HG03196 (cell line): Measurements from ENCODE around the gene TMIGD1.

Source experiments
- ATAC-seq: cut with Tn5 transposase; IDR thresholded peaks from one replicate; pipeline ENCODE4 v1.9.1; 2021; ENCODE audit not compliant: unreplicated experiment

TMIGD1 gene

GRCh38 chr17:30290696-30291542 is 42.9 kb downstream of the TMIGD1 start:
- peak; percentile 37 for ATAC-seq

- ATAC-seq = no peak
These were observed 43.8 kb downstream of the TMIGD1 start for GRCh38 chr17:30290077-30290476.

DNA sequence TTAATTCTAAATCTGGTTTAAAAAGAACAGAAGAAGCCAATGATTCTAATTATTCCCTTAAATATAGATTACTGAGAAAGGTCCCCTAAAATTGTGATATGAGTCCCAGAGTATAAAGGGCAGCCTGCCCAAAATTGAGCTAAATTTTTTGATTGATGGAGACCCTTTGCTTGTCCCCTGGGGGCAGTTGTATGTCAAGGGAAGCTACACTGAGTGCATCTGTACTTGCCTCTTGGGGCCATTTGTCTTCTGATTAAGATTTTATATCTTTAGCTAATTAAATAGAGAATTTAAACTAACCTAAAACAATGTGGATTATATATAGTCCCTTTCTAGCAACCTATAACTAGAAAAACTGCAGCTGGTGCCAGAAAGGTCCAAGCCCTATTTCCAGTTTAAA is 54.7 kb downstream of the TMIGD1 start:
- ATAC-seq = no peak

DNA sequence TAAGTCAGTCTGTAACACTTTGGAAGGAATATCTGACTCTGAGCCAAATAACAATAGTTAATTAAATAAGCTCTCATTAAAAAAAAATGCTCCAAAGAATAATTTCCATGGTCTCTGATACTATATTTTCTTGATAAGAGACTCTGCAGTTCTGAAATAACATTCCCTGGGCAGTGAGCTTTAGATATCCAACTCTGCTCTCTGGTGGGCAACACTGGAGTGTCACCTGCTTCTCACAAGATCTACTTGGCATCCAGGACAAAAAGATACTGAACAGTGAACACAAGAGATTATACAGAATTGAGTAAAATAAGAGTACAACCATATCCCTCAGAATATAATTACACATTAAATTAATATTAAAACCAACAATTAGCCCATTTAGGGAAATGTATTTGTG is 55.8 kb downstream of the TMIGD1 start:
- ATAC-seq = no peak

- ATAC-seq = no peak
These were observed 57.9 kb downstream of the TMIGD1 start for GRCh38 chr17:30275911-30276310.

GRCh38 chr17:30274887-30275286 is 59.0 kb downstream of the TMIGD1 start:
- no peak for ATAC-seq

GRCh38 chr17:30273373-30273772 is 60.5 kb downstream of the TMIGD1 start:
- ATAC-seq = no peak

GRCh38 chr17:30271102-30271501 is 62.8 kb downstream of the TMIGD1 start:
- ATAC-seq = no peak

GRCh38 chr17:30267625-30268024 is 66.2 kb downstream of the TMIGD1 start:
- no peak for ATAC-seq
